ENCODE measurements around the gene DIP2B. TPM values are rescaled to one million over a fixed set of nuclear protein-coding genes. Genes with fewer than 3 reads are reported as not detected.

DIP2B gene
- total RNA-seq, 1 experiment from 2014 or later: 20.0 TPM

- Histone ChIP-seq H4K8ac (replicated peaks; ENCODE audit: insufficient read length, low read depth, low read length) (no peak overlapping the region), H2AK5ac (ENCODE audit: insufficient read length, low read length) (no peak overlapping the region), H2BK12ac (ENCODE audit: insufficient read length, low read depth, low read length) (no peak overlapping the region), H3K9me3 (ENCODE audit: control insufficient read depth, low read depth, low read length) (no peaks in the 10 kb centered on the region), H3K23me2 (ENCODE audit: insufficient read length, low read depth, low read length, poor library complexity, severe bottlenecking) (no peaks in the 10 kb centered on the region), H4K5ac (ENCODE audit: insufficient read length, low read depth, low read length) (no peak overlapping the region), H3K23ac (ENCODE audit: insufficient read length, low read depth, low read length) (no peak overlapping the region), H3K18ac (ENCODE audit: insufficient read length, low read depth, low read length) (no peak overlapping the region), H3T11ph (ENCODE audit: low read length) (no peak overlapping the region), H3K56ac (ENCODE audit: insufficient read length, low read depth, low read length) (no peak overlapping the region), H3K14ac (ENCODE audit: insufficient read depth, low read length) (no peak overlapping the region), H3K4me2 (ENCODE audit: insufficient read depth, insufficient read length, low read length) (no peak overlapping the region), H2AFZ (ENCODE audit: low read length) (no peak overlapping the region), H3K27ac (ENCODE audit: insufficient read length, low read depth, low read length) (no peak overlapping the region), H2BK15ac (ENCODE audit: low read depth, low read length) (no peak overlapping the region), H4K91ac (ENCODE audit: insufficient read length, low read depth, low read length) (no peak overlapping the region), H3K9ac (ENCODE audit: extremely low read depth, insufficient read length, low read length) (no peak overlapping the region), H3K79me1 (ENCODE audit: insufficient read depth, low read depth, low read length, poor library complexity, severe bottlenecking) (no peaks in the 10 kb centered on the region), H3K79me2 (ENCODE audit: insufficient read depth, low read length) (no peaks in the 10 kb centered on the region), H3K4me1 (ENCODE audit: insufficient read depth, low read length) (no peaks in the 10 kb centered on the region; the same call in 1 of the 2 replicates), H2BK20ac (ENCODE audit: low read depth, low read length, poor library complexity, severe bottlenecking) (no peak overlapping the region), H3K27me3 (ENCODE audit: insufficient read depth, low read length) (no peaks in the 10 kb centered on the region), H4K20me1 (ENCODE audit: control insufficient read depth, insufficient read depth, insufficient read length) (no peaks in the 10 kb centered on the region), H2BK5ac (ENCODE audit: insufficient read length, low read length) (no peak overlapping the region), H2BK120ac (ENCODE audit: low read depth, low read length, poor library complexity, severe bottlenecking) (no peak overlapping the region), H3K4ac (ENCODE audit: low read depth, low read length) (no peak overlapping the region)
- Mint-ChIP-seq H3K4me1 (peaks cover 6 to 7% of the 10 kb centered on the region in 2 experiments; a peak in 3 of 4 replicates), H3K9me3 (no peaks in the 10 kb centered on the region; a peak in 1 of 5 replicates), H3K27me3 (ENCODE audit: low read depth) (no peaks in the 10 kb centered on the region), H3K27ac (peak overlapping the region; percentile 20 to 72 (median 68); a peak in 4 of 7 replicates), H3K36me3 (ENCODE audit: insufficient read depth in 1 of 3, low read depth in 3 of 3) (peaks cover 0 to 6% (median 5%) of the 10 kb centered on the region in 3 experiments; a peak in 4 of 7 replicates), H3K4me3 (no peak overlapping the region)
- WGBS (ENCODE audit: extremely low coverage, insufficient read length, low lambda C conversion rate): no CpG with 5 or more reads among the region's 5 CpGs
- peak; percentile 75 for DNase-seq
- peak; percentile 44; the same call in 2 of the 3 replicates for TF ChIP-seq CTCF (conservative IDR thresholded peaks at IDR 0.05)
Observed at GRCh38 chr12:50641566-50641965, 136.8 kb downstream of the DIP2B start.

Measured in H9 (cell line).